ENCODE data around the gene ZNF202. TPM values are rescaled to one million over a fixed set of nuclear protein-coding genes. Genes with fewer than 3 reads are reported as not detected.
"Not testable (repeated sequence)": the region's sequence is repeated elsewhere in the genome, so short reads cannot be mapped to it uniquely, and the experiment has no call there.

Gene ZNF202
- total and polyA plus RNA-seq, 4 donors = 10.7 to 15.0 (median 12.5) TPM

- Histone ChIP-seq H3K9me3 (ENCODE audit: control insufficient read depth, insufficient read depth, low read length) (peaks cover 2% of the 10 kb centered on the region), H3K4me1 (ENCODE audit: control insufficient read depth, insufficient read depth, low read length) (no peaks in the 10 kb centered on the region), H3K4me3 (ENCODE audit: low read depth, low read length) (no peak overlapping the region), H3K27ac (ENCODE audit: low read depth, low read length) (no peak overlapping the region), H3K36me3 (ENCODE audit: control insufficient read depth, insufficient read depth, low read length) (no peaks in the 10 kb centered on the region), H3K27me3 (ENCODE audit: control insufficient read depth, insufficient read depth, low read length) (no peaks in the 10 kb centered on the region)
- no peak for DNase-seq (ENCODE audit: low read depth in 4 of 6, low spot score in 6 of 6)
- WGBS (ENCODE audit: insufficient coverage) = no CpG with 5 or more reads among the region's 1 CpG
These were observed 24.1 kb upstream of the ZNF202 start for GRCh38 chr11:123765601-123766000.

GRCh38 chr11:123762422-123762821 is 21.0 kb upstream of the ZNF202 start:
- H3K9me3 ChIP-seq (ENCODE audit: control insufficient read depth, insufficient read depth, low read length) = peaks cover 2% of the 10 kb centered on the region
- H3K27ac ChIP-seq (ENCODE audit: low read depth, low read length) = no peak overlapping the region
- H3K4me1 ChIP-seq (ENCODE audit: control insufficient read depth, insufficient read depth, low read length) = no peaks in the 10 kb centered on the region
- no peaks in the 10 kb centered on the region for H3K27me3 ChIP-seq (ENCODE audit: control insufficient read depth, insufficient read depth, low read length)
- H3K36me3 ChIP-seq (ENCODE audit: control insufficient read depth, insufficient read depth, low read length) = no peaks in the 10 kb centered on the region
- DNase-seq (ENCODE audit: low read depth in 4 of 6, low spot score in 6 of 6) = no peak
- no peak overlapping the region for H3K4me3 ChIP-seq (ENCODE audit: low read depth, low read length)

GRCh38 chr11:123760894-123761293 is 19.4 kb upstream of the ZNF202 start:
- no peak for DNase-seq (ENCODE audit: low read depth in 4 of 6, low spot score in 6 of 6)
- Histone ChIP-seq H3K27ac (ENCODE audit: low read depth, low read length) (no peak overlapping the region), H3K36me3 (ENCODE audit: control insufficient read depth, insufficient read depth, low read length) (no peaks in the 10 kb centered on the region), H3K27me3 (ENCODE audit: control insufficient read depth, insufficient read depth, low read length) (no peaks in the 10 kb centered on the region), H3K9me3 (ENCODE audit: control insufficient read depth, insufficient read depth, low read length) (peaks cover 2% of the 10 kb centered on the region), H3K4me3 (ENCODE audit: low read depth, low read length) (no peak overlapping the region), H3K4me1 (ENCODE audit: control insufficient read depth, insufficient read depth, low read length) (no peaks in the 10 kb centered on the region)
- WGBS (ENCODE audit: insufficient coverage) = no CpG with 5 or more reads among the region's 1 CpG

GRCh38 chr11:123757976-123758375 is 16.5 kb upstream of the ZNF202 start:
- DNase-seq (ENCODE audit: low read depth in 4 of 6, low spot score in 6 of 6) = no peak
- peaks cover 2% of the 10 kb centered on the region for H3K9me3 ChIP-seq (ENCODE audit: control insufficient read depth, insufficient read depth, low read length)
- WGBS (ENCODE audit: insufficient coverage) = no CpG with 5 or more reads among the region's 3 CpGs
- H3K4me1 ChIP-seq (ENCODE audit: control insufficient read depth, insufficient read depth, low read length) = no peaks in the 10 kb centered on the region
- no peaks in the 10 kb centered on the region for H3K27me3 ChIP-seq (ENCODE audit: control insufficient read depth, insufficient read depth, low read length)
- no peaks in the 10 kb centered on the region for H3K36me3 ChIP-seq (ENCODE audit: control insufficient read depth, insufficient read depth, low read length)
- H3K4me3 ChIP-seq (ENCODE audit: low read depth, low read length) = no peak overlapping the region
- H3K27ac ChIP-seq (ENCODE audit: low read depth, low read length) = no peak overlapping the region

GRCh38 chr11:123755813-123756212 is 14.4 kb upstream of the ZNF202 start:
- Histone ChIP-seq H3K27ac (ENCODE audit: low read depth, low read length) (no peak overlapping the region), H3K27me3 (ENCODE audit: control insufficient read depth, insufficient read depth, low read length) (no peaks in the 10 kb centered on the region), H3K36me3 (ENCODE audit: control insufficient read depth, insufficient read depth, low read length) (no peaks in the 10 kb centered on the region), H3K4me1 (ENCODE audit: control insufficient read depth, insufficient read depth, low read length) (no peaks in the 10 kb centered on the region), H3K9me3 (ENCODE audit: control insufficient read depth, insufficient read depth, low read length) (no peaks in the 10 kb centered on the region), H3K4me3 (ENCODE audit: low read depth, low read length) (no peak overlapping the region)
- DNase-seq (ENCODE audit: low read depth in 4 of 6, low spot score in 6 of 6) = no peak
- WGBS (ENCODE audit: insufficient coverage) = 81% methylated on average over 1 of the region's 3 CpGs

GRCh38 chr11:123755344-123755743 is 13.9 kb upstream of the ZNF202 start:
- no peaks in the 10 kb centered on the region for H3K9me3 ChIP-seq (ENCODE audit: control insufficient read depth, insufficient read depth, low read length)
- H3K4me1 ChIP-seq (ENCODE audit: control insufficient read depth, insufficient read depth, low read length) = no peaks in the 10 kb centered on the region
- H3K4me3 ChIP-seq (ENCODE audit: low read depth, low read length) = no peak overlapping the region
- H3K36me3 ChIP-seq (ENCODE audit: control insufficient read depth, insufficient read depth, low read length) = no peaks in the 10 kb centered on the region
- no peaks in the 10 kb centered on the region for H3K27me3 ChIP-seq (ENCODE audit: control insufficient read depth, insufficient read depth, low read length)
- H3K27ac ChIP-seq (ENCODE audit: low read depth, low read length) = no peak overlapping the region
- no peak for DNase-seq (ENCODE audit: low read depth in 4 of 6, low spot score in 6 of 6)

- WGBS (ENCODE audit: insufficient coverage) = 100% methylated on average over 3 of the region's 3 CpGs
- Histone ChIP-seq H3K9me3 (ENCODE audit: control insufficient read depth, insufficient read depth, low read length) (no peaks in the 10 kb centered on the region), H3K27me3 (ENCODE audit: control insufficient read depth, insufficient read depth, low read length) (no peaks in the 10 kb centered on the region), H3K36me3 (ENCODE audit: control insufficient read depth, insufficient read depth, low read length) (no peaks in the 10 kb centered on the region), H3K4me1 (ENCODE audit: control insufficient read depth, insufficient read depth, low read length) (no peaks in the 10 kb centered on the region), H3K4me3 (ENCODE audit: low read depth, low read length) (no peak within 1 kb of the TSS), H3K27ac (ENCODE audit: low read depth, low read length) (no peak within 1 kb of the TSS)
- no peak for DNase-seq (ENCODE audit: low read depth in 4 of 6, low spot score in 6 of 6)
These were observed 12.7 kb upstream of the ZNF202 start, which contains the start of gene OR6X1 for GRCh38 chr11:123754101-123754568. Gene OR6X1 (minus strand): TSS chr11:123754518. CDS start chr11:123754518, 0 bp downstream.

- peaks cover 5% of the 10 kb centered on the region for H3K9me3 ChIP-seq (ENCODE audit: control insufficient read depth, insufficient read depth, low read length)
- H3K4me1 ChIP-seq (ENCODE audit: control insufficient read depth, insufficient read depth, low read length) = no peaks in the 10 kb centered on the region
- H3K36me3 ChIP-seq (ENCODE audit: control insufficient read depth, insufficient read depth, low read length) = no peaks in the 10 kb centered on the region
- no peak for DNase-seq (ENCODE audit: low read depth in 4 of 6, low spot score in 6 of 6)
- H3K27ac ChIP-seq (ENCODE audit: low read depth, low read length) = no peak overlapping the region
- H3K27me3 ChIP-seq (ENCODE audit: control insufficient read depth, insufficient read depth, low read length) = no peaks in the 10 kb centered on the region
- no peak overlapping the region for H3K4me3 ChIP-seq (ENCODE audit: low read depth, low read length)
These were observed 11.7 kb upstream of the ZNF202 start for GRCh38 chr11:123753110-123753509.

- WGBS (ENCODE audit: insufficient coverage) = no CpG with 5 or more reads among the region's 1 CpG
- H3K27ac ChIP-seq (ENCODE audit: low read depth, low read length) = no peak overlapping the region
- H3K4me3 ChIP-seq (ENCODE audit: low read depth, low read length) = no peak overlapping the region
- peaks cover 5% of the 10 kb centered on the region for H3K9me3 ChIP-seq (ENCODE audit: control insufficient read depth, insufficient read depth, low read length)
- H3K27me3 ChIP-seq (ENCODE audit: control insufficient read depth, insufficient read depth, low read length) = no peaks in the 10 kb centered on the region
- no peaks in the 10 kb centered on the region for H3K4me1 ChIP-seq (ENCODE audit: control insufficient read depth, insufficient read depth, low read length)
- DNase-seq (ENCODE audit: low read depth in 4 of 6, low spot score in 6 of 6) = no peak
- H3K36me3 ChIP-seq (ENCODE audit: control insufficient read depth, insufficient read depth, low read length) = no peaks in the 10 kb centered on the region
These were observed 10.3 kb upstream of the ZNF202 start for GRCh38 chr11:123751781-123752180.

GRCh38 chr11:123748349-123748748 is 6.9 kb upstream of the ZNF202 start:
- not testable (repeated sequence) for H3K27ac ChIP-seq (ENCODE audit: low read depth, low read length); H3K4me3 ChIP-seq (ENCODE audit: low read depth, low read length); H3K27me3 ChIP-seq (ENCODE audit: control insufficient read depth, insufficient read depth, low read length); H3K9me3 ChIP-seq (ENCODE audit: control insufficient read depth, insufficient read depth, low read length); DNase-seq (ENCODE audit: low read depth in 4 of 6, low spot score in 6 of 6); H3K4me1 ChIP-seq (ENCODE audit: control insufficient read depth, insufficient read depth, low read length); H3K36me3 ChIP-seq (ENCODE audit: control insufficient read depth, insufficient read depth, low read length)
- no CpG with 5 or more reads among the region's 2 CpGs for WGBS (ENCODE audit: insufficient coverage)

Data from spinal cord (tissue), 10 donors.